H9 (cell line): Measurements from ENCODE around the gene DYNC1H1. TPM values are rescaled to one million over a fixed set of nuclear protein-coding genes. Genes with fewer than 3 reads are reported as not detected.
A peak's percentile ranks its signal among the peaks of the same experiment; 100 is the strongest.

Source experiments
- DNase-seq: peaks from one replicate; pipeline ENCODE4 v3.0.0-alpha.2; 2017
- H2AFZ ChIP-seq: one replicate; pipeline ENCODE4 v1.6.1; 2013; ENCODE audit warnings: mild to moderate bottlenecking, low read length, control low read depth, moderate library complexity
- H2AK5ac ChIP-seq: 2 replicates; pipeline ENCODE4 v1.6.1; 2013; ENCODE audit warnings: low read length, control low read depth, mixed read lengths; ENCODE audit not compliant: insufficient read length
- H2BK120ac ChIP-seq: one replicate; pipeline ENCODE4 v1.6.1; 2013; ENCODE audit warnings: low read depth, mild to moderate bottlenecking, low read length, control low read depth, inconsistent platforms; ENCODE audit not compliant: poor library complexity, severe bottlenecking
- H2BK12ac ChIP-seq: 2 replicates; pipeline ENCODE4 v1.6.1; 2013; ENCODE audit warnings: low read length, control low read depth, mixed read lengths, low read depth; ENCODE audit not compliant: insufficient read length
- H2BK15ac ChIP-seq: 2 replicates; pipeline ENCODE4 v1.6.1; 2013; ENCODE audit warnings: low read depth, low read length, control low read depth
- H2BK20ac ChIP-seq: one replicate; pipeline ENCODE4 v1.6.1; 2013; ENCODE audit warnings: low read depth, mild to moderate bottlenecking, low read length, control low read depth, inconsistent platforms; ENCODE audit not compliant: poor library complexity, severe bottlenecking
- H2BK5ac ChIP-seq: 2 replicates; pipeline ENCODE4 v1.6.1; 2013; ENCODE audit warnings: low read length, control low read depth, mixed read lengths; ENCODE audit not compliant: insufficient read length
- H3K14ac ChIP-seq: 2 replicates; pipeline ENCODE4 v1.6.1; 2013; ENCODE audit warnings: low read length, control low read depth; ENCODE audit not compliant: insufficient read depth
- H3K18ac ChIP-seq: 2 replicates; pipeline ENCODE4 v1.6.1; 2013; ENCODE audit warnings: low read depth, mild to moderate bottlenecking, mixed read lengths, low read length, control low read depth; ENCODE audit not compliant: insufficient read length
- H3K23ac ChIP-seq: 2 replicates; pipeline ENCODE4 v1.6.1; 2013; ENCODE audit warnings: low read length, control low read depth, mixed read lengths, low read depth; ENCODE audit not compliant: insufficient read length
- H3K23me2 ChIP-seq: 2 replicates; pipeline ENCODE4 v1.6.1; 2013; ENCODE audit warnings: low read depth, mild to moderate bottlenecking, mixed read lengths, low read length, control low read depth; ENCODE audit not compliant: insufficient read length, poor library complexity, severe bottlenecking
- H3K27ac ChIP-seq: 2 replicates; pipeline ENCODE4 v1.5.1; 2013; ENCODE audit warnings: low read length, control low read depth, mixed read lengths, low read depth; ENCODE audit not compliant: insufficient read length
- H3K27me3 ChIP-seq: 2 replicates; pipeline ENCODE4 v1.6.1; 2013; ENCODE audit warnings: low read length, control low read depth, inconsistent platforms; ENCODE audit not compliant: insufficient read depth
- H3K4ac ChIP-seq: 2 replicates; pipeline ENCODE4 v1.6.1; 2013; ENCODE audit warnings: low read depth, mild to moderate bottlenecking, control low read depth, inconsistent platforms, low read length, moderate library complexity
- H3K4me1 ChIP-seq: 2 replicates; pipeline ENCODE4 v1.6.1; 2013; ENCODE audit warnings: low read length, control low read depth, inconsistent platforms; ENCODE audit not compliant: insufficient read depth
- H3K4me2 ChIP-seq: 2 replicates; pipeline ENCODE4 v1.6.1; 2013; ENCODE audit warnings: low read length, control low read depth, mixed read lengths; ENCODE audit not compliant: insufficient read length, insufficient read depth
- H3K56ac ChIP-seq: 2 replicates; pipeline ENCODE4 v1.6.1; 2013; ENCODE audit warnings: low read depth, mild to moderate bottlenecking, mixed read lengths, low read length, control low read depth; ENCODE audit not compliant: insufficient read length
- H3K79me1 ChIP-seq: 2 replicates; pipeline ENCODE4 v1.6.1; 2013; ENCODE audit warnings: low read depth, mild to moderate bottlenecking, moderate library complexity, low read length, control low read depth, inconsistent platforms; ENCODE audit not compliant: insufficient read depth, poor library complexity, severe bottlenecking
- H3K79me2 ChIP-seq: 2 replicates; pipeline ENCODE4 v1.6.1; 2013; ENCODE audit warnings: low read length, control low read depth, inconsistent platforms; ENCODE audit not compliant: insufficient read depth
- H3K9ac ChIP-seq: 2 replicates; pipeline ENCODE4 v1.6.1; 2013; ENCODE audit warnings: low read length, control low read depth, mixed read lengths; ENCODE audit not compliant: insufficient read length; ENCODE audit errors: extremely low read depth
- H3K9me3 ChIP-seq: one replicate; pipeline ENCODE4 v1.6.1; 2013; ENCODE audit warnings: low read depth, low read length, inconsistent platforms; ENCODE audit not compliant: control insufficient read depth
- H3T11ph ChIP-seq: one replicate; pipeline ENCODE4 v1.6.1; 2013; ENCODE audit warnings: mild to moderate bottlenecking, low read length, control low read depth, inconsistent platforms
- H4K20me1 ChIP-seq: one replicate; pipeline ENCODE4 v1.6.1; 2013; ENCODE audit not compliant: control insufficient read depth, insufficient read length, insufficient read depth
- H4K5ac ChIP-seq: 2 replicates; pipeline ENCODE4 v1.6.1; 2013; ENCODE audit warnings: low read depth, mild to moderate bottlenecking, mixed read lengths, low read length, control low read depth; ENCODE audit not compliant: insufficient read length
- H4K8ac ChIP-seq: replicated peaks from 2 replicates; pipeline ENCODE4 v1.6.1; 2013; ENCODE audit warnings: low read length, control low read depth, mixed read lengths, low read depth; ENCODE audit not compliant: insufficient read length
- H4K91ac ChIP-seq: 2 replicates; pipeline ENCODE4 v1.6.1; 2013; ENCODE audit warnings: low read depth, mild to moderate bottlenecking, moderate library complexity, mixed read lengths, low read length, control low read depth; ENCODE audit not compliant: insufficient read length
- H3K27ac Mint-ChIP-seq, 3 experiments: 2 replicates in 2 of 3; 3 replicates in 1 of 3; pipeline ENCODE4 v1.8.0; 2020 to 2021; ENCODE audit warnings: mixed read lengths in 3 of 3, mild to moderate bottlenecking in 1 of 3, moderate library complexity in 1 of 3
- H3K27me3 Mint-ChIP-seq: 2 replicates; pipeline ENCODE4 v1.8.0; 2021; ENCODE audit warnings: low read depth, mild to moderate bottlenecking, moderate library complexity, mixed read lengths
- H3K36me3 Mint-ChIP-seq, 3 experiments: 2 replicates in 2 of 3; 3 replicates in 1 of 3; pipeline ENCODE4 v1.8.0; 2020 to 2021; ENCODE audit warnings: low read depth in 3 of 3, mixed read lengths in 3 of 3; ENCODE audit not compliant: insufficient read depth in 1 of 3
- H3K4me1 Mint-ChIP-seq, 2 experiments: 2 replicates each; pipeline ENCODE4 v1.8.0; 2020; ENCODE audit warnings: mixed read lengths in 2 of 2
- H3K4me3 Mint-ChIP-seq, 2 experiments: 2 replicates in 1 of 2; 3 replicates in 1 of 2; pipeline ENCODE4 v1.8.0; 2020 to 2021; ENCODE audit warnings: mild to moderate bottlenecking in 2 of 2, mixed read lengths in 2 of 2, moderate library complexity in 1 of 2
- H3K9me3 Mint-ChIP-seq, 2 experiments: 2 replicates in 1 of 2; 3 replicates in 1 of 2; pipeline ENCODE4 v1.8.0; 2020; ENCODE audit warnings: mild to moderate bottlenecking in 2 of 2, mixed read lengths in 2 of 2, moderate library complexity in 1 of 2
- CTCF ChIP-seq: fragments of 200-600 bp; sonication (generic); conservative IDR thresholded peaks from 3 replicates; pipeline ENCODE4 v1.8.0; 2021; ENCODE audit warnings: antibody characterized with exemption, mild to moderate bottlenecking
- total RNA-seq: library from RNA; stranded (reverse); gene quantifications from 2 replicates; pipeline ENCODE4 v1.2.1, GENCODE V29; 2021

The DYNC1H1 gene
- total RNA-seq, 1 experiment from 2014 or later, result 359 TPM

GRCh38 chr14:102079700-102079979, 115.3 kb downstream of the DYNC1H1 start:
- Histone ChIP-seq H4K91ac (no peak overlapping the region), H3K18ac (no peak overlapping the region), H4K20me1 (no peaks in the 10 kb centered on the region), H3K56ac (no peak overlapping the region), H3K79me2 (no peaks in the 10 kb centered on the region), H3K27me3 (no peaks in the 10 kb centered on the region), H4K5ac (no peak overlapping the region), H3K4ac (no peak overlapping the region), H3T11ph (no peak overlapping the region), H2BK120ac (no peak overlapping the region), H2BK15ac (no peak overlapping the region), H3K9me3 (no peaks in the 10 kb centered on the region), H2BK12ac (no peak overlapping the region), H2BK5ac (no peak overlapping the region), H3K79me1 (no peaks in the 10 kb centered on the region), H2AK5ac (no peak overlapping the region), H3K4me2 (no peak overlapping the region), H3K4me1 (no peaks in the 10 kb centered on the region), H4K8ac (no peak overlapping the region), H2BK20ac (no peak overlapping the region), H3K14ac (no peak overlapping the region), H3K23ac (no peak overlapping the region), H2AFZ (no peak overlapping the region), H3K27ac (no peak overlapping the region), H3K23me2 (no peaks in the 10 kb centered on the region), H3K9ac (no peak overlapping the region)
- DNase-seq, result no peak
- Mint-ChIP-seq H3K9me3 (no peaks in the 10 kb centered on the region), H3K27ac (peak overlapping the region in 1 of 3 experiments; percentile 24; a peak in 2 of 7 replicates), H3K27me3 (no peaks in the 10 kb centered on the region), H3K36me3 (peaks cover 56 to 72% (median 64%) of the 10 kb centered on the region in 3 experiments), H3K4me3 (no peak overlapping the region), H3K4me1 (peaks cover 18 to 19% of the 10 kb centered on the region in 2 experiments)
- TF ChIP-seq CTCF, result no peak
